ENCODE results near the gene ZCCHC14.
"Not testable (repeated sequence)": the region's sequence is repeated elsewhere in the genome, so short reads cannot be mapped to it uniquely, and the experiment has no call there.

ZCCHC14 gene

DNA sequence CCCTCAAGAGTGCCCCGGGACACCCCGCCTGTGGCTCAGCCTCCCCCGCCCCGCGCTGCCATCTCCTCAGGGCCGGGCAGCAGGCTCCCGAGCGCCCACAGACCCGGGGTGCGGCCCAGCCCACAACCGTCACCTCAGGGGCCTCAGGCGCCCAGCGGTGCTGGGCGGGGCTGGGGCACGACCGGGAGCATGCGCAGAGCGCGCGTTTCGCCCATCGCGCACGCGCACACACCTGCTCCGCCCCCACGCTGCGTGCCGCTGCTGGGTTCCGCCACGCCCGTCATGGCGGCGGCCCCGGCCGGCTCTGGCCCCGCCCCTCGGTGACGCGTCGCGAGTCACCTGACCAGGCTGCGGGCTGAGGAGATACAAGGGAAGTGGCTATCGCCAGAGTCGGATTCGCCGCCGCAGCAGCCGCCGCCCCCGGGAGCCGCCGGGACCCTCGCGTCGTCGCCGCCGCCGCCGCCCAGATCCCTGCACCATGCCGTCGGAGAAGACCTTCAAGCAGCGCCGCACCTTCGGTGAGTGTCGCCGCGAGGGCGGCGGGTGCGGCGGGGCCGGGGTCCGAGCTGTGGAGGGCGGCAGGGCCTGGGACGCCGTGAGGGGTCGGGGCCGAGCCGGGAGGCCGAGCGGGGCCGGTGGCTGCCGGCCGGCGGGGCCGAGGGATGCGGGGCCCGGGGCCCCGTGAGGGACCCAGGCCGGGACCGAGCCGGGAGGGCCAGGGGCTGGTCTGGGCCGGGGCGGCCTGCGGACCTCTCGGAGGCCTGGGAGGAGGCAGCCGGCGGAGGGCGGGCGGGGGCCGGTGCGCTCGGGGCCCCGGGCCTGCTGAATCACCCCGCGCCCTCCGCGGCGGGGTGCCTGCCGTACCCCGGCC lies 100.6 kb downstream of the ZCCHC14 start, which contains the start of gene MAP1LC3B:
TSS of gene MAP1LC3B (plus strand) at position 387 of the 871 bp plus-strand sequence. CDS start at position 479, 92 bp downstream.
- TF ChIP-seq, protein P1, sequence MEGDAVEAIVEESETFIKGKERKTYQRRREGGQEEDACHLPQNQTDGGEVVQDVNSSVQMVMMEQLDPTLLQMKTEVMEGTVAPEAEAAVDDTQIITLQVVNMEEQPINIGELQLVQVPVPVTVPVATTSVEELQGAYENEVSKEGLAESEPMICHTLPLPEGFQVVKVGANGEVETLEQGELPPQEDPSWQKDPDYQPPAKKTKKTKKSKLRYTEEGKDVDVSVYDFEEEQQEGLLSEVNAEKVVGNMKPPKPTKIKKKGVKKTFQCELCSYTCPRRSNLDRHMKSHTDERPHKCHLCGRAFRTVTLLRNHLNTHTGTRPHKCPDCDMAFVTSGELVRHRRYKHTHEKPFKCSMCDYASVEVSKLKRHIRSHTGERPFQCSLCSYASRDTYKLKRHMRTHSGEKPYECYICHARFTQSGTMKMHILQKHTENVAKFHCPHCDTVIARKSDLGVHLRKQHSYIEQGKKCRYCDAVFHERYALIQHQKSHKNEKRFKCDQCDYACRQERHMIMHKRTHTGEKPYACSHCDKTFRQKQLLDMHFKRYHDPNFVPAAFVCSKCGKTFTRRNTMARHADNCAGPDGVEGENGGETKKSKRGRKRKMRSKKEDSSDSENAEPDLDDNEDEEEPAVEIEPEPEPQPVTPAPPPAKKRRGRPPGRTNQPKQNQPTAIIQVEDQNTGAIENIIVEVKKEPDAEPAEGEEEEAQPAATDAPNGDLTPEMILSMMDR (IDR thresholded peaks at IDR 0.05; ENCODE audit: low read depth, low read length): no peak

DNA sequence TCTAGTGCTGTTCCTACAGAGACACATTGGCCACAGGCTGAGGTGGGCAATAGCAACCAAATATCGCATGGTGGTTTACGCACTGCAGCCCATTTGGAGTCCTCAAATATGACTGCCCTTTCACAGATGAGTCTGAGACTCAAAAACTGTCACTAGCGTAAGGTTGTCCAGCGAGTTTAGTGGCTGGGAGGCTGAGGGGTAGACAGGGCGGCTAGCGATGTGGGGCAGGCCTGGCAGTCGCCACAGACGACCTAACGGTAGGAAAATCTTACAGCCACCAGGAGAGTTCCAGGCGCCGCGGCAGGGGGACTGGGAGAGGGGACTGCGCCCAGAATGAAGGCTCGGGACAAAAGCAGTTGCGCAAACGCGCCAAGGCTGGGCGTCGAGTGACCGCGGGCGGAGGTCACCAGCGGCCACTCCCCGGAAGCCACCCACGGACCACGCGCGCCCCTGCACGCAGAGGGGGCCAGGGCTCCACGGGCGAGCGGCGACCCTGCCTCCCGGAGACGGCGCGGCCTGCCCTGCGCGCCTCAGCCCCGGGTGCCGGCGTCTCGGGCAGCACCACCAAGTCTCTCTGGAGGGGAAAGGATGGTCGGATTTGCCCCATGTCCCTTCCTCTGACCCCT lies 101.4 kb downstream of the ZCCHC14 start:
- TF ChIP-seq, protein P1 (IDR thresholded peaks at IDR 0.05; ENCODE audit: low read depth, low read length): no peak
- peak overlapping the region; percentile 44 to 64 for H3K4me3 ChIP-seq (replicated peaks in 1 of 2; ENCODE audit: low read depth in 2 of 2, low read length in 2 of 2)
- peak; percentile 35 to 49 for DNase-seq (ENCODE audit: low read depth in 2 of 2)

More for the DNA sequence above, 100.6 kb downstream of the ZCCHC14 start, which contains the start of gene MAP1LC3B:
- H3K4me3 ChIP-seq (replicated peaks in 1 of 2; ENCODE audit: low read depth in 2 of 2, low read length in 2 of 2): peak within 1 kb of the TSS; percentile 82 to 92
- peak; percentile 96 to 98 for DNase-seq (ENCODE audit: low read depth in 2 of 2)

DNA sequence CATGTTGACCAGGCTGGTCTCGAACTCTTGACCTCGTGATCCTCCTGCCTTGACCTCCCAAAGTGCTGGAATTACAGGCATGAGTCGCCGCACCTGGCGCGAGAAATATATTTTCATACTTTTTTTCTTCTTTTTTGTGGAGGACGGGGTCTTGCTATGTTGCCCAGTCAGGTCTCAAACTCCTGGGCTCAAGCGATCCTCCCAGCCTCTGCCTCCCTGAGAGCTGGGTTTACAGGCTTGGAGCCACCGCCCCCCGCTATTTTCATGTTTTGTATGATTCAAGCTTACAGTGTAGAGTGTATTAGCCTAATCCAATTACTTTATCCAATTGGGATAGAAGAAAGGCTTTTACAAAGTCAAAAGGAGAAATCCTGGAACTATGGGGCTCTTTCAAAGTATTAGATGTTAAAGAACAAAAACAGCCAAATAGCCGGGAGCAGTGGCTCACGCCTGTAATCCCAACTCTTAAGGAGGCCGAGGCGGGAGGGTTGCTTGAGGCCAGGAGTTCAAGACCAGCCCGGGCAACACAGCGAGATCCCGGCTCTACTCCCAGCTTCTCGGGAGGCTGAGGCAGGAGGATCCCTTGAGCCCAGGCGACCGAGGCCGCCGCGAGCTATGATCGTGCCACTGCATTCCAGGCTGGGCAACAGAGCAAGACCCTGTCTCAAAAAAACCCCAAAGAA lies 102.0 kb downstream of the ZCCHC14 start:
- DNase-seq (ENCODE audit: low read depth in 2 of 2): no peak
- TF ChIP-seq, protein P1 (IDR thresholded peaks at IDR 0.05; ENCODE audit: low read depth, low read length): no peak
- H3K4me3 ChIP-seq (replicated peaks in 1 of 2; ENCODE audit: low read depth in 2 of 2, low read length in 2 of 2): no peak overlapping the region

DNA sequence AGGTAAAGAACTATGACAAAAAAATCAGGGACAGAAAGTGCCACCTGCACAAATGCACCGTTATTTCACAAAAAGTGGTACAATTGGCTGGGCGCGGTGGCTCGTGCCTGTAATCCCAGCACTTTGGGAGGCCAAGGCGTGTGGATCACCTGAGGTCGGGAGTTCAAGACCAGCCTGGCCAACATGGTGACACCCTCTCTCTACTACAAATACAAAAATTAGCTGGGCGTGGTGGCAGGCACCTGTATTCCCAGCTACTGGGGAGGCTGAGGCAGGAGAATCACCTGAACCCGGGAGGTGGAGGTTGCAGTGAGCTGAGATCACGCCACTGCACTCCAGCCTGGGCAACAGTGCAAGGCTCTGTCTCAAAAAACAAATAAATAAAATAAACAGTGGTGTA lies 102.9 kb downstream of the ZCCHC14 start:
- DNase-seq (ENCODE audit: low read depth in 2 of 2); H3K4me3 ChIP-seq (replicated peaks in 1 of 2; ENCODE audit: low read depth in 2 of 2, low read length in 2 of 2): not testable (repeated sequence)

DNA sequence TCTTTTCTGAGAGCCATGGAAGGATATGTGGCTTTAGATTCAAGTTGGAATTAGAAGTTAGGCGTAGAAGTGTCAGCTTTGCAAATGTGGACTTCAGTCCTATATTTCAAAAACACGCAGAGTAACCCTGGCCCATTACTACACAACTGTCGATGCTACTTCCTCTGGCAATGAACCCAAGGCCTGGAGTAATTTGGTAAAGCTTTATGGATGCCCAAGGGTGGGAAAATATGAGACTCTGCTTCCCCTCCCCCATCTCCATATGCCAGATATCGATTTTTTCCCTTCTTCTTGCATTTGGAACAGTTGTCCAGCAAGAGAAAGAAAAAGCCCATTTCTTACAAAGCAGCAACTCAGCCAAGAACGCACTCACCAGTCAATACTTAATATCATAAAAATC lies 103.6 kb downstream of the ZCCHC14 start:
- no peak for DNase-seq (ENCODE audit: low read depth in 2 of 2)
- H3K4me3 ChIP-seq (replicated peaks in 1 of 2; ENCODE audit: low read depth in 2 of 2, low read length in 2 of 2): no peak overlapping the region
- TF ChIP-seq, protein P1 (IDR thresholded peaks at IDR 0.05; ENCODE audit: low read depth, low read length): no peak

DNA sequence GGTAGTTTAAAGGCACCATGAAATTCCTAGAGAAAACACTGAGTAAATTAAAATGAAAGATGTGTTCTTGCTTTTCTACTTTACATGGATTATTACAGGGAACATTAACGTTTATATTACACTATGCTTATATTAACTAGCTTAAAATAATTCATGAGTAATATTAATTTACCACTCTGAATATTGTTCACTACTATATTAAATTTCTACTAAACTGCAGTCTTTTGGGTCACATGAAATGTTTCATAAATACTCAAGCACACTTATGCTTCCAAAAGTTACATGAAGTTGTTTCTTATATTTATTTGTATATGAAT lies 104.0 kb downstream of the ZCCHC14 start:
- no peak for DNase-seq (ENCODE audit: low read depth in 2 of 2)
- TF ChIP-seq, protein P1 (IDR thresholded peaks at IDR 0.05; ENCODE audit: low read depth, low read length): no peak
- H3K4me3 ChIP-seq (replicated peaks in 1 of 2; ENCODE audit: low read depth in 2 of 2, low read length in 2 of 2): no peak overlapping the region
